GM21576 (cell line): ENCODE data around the gene KIF20B.
A peak's percentile ranks its signal among the peaks of the same experiment; 100 is the strongest.
"Not testable (repeated sequence)": the region's sequence is repeated elsewhere in the genome, so short reads cannot be mapped to it uniquely, and the experiment has no call there.

Experiments used
- ATAC-seq: cut with Tn5 transposase; IDR thresholded peaks from one replicate; pipeline ENCODE4 v1.9.1; 2021; ENCODE audit warnings: mild to moderate bottlenecking, moderate library complexity; ENCODE audit not compliant: unreplicated experiment

KIF20B gene

GRCh38 chr10:89776665-89777064 lies 75.3 kb downstream of the KIF20B start:
- ATAC-seq, result no peak

GRCh38 chr10:89782470-89782869 lies 81.1 kb downstream of the KIF20B start:
- no peak for ATAC-seq

- no peak for ATAC-seq
These were observed 82.0 kb downstream of the KIF20B start for GRCh38 chr10:89783406-89783805.

GRCh38 chr10:89785095-89785494 lies 83.7 kb downstream of the KIF20B start:
- ATAC-seq, result no peak

- ATAC-seq, result no peak
These were observed 87.9 kb downstream of the KIF20B start for GRCh38 chr10:89789188-89789877.

GRCh38 chr10:89792187-89792586 lies 90.8 kb downstream of the KIF20B start:
- ATAC-seq, result no peak

GRCh38 chr10:89793649-89794254 lies 92.4 kb downstream of the KIF20B start:
- ATAC-seq, result no peak

- ATAC-seq, result no peak
These were observed 94.5 kb downstream of the KIF20B start for GRCh38 chr10:89795840-89796239.

GRCh38 chr10:89798092-89798491 lies 96.7 kb downstream of the KIF20B start:
- no peak for ATAC-seq

- no peak for ATAC-seq
These were observed 98.2 kb downstream of the KIF20B start for GRCh38 chr10:89799573-89799972.

- peak; percentile 91 for ATAC-seq
These were observed 104.2 kb downstream of the KIF20B start for GRCh38 chr10:89805599-89806013.

- ATAC-seq, result no peak
These were observed 107.5 kb downstream of the KIF20B start for GRCh38 chr10:89808842-89809241.

- no peak for ATAC-seq
These were observed 108.4 kb downstream of the KIF20B start for GRCh38 chr10:89809766-89810165.

GRCh38 chr10:89810908-89811525 lies 109.6 kb downstream of the KIF20B start:
- ATAC-seq, result no peak

GRCh38 chr10:89813546-89813945 lies 112.2 kb downstream of the KIF20B start:
- ATAC-seq, result no peak

- no peak for ATAC-seq
These were observed 112.9 kb downstream of the KIF20B start for GRCh38 chr10:89814278-89814677.

GRCh38 chr10:89815049-89815853 lies 113.9 kb downstream of the KIF20B start:
- no peak for ATAC-seq

GRCh38 chr10:89819008-89819407 lies 117.6 kb downstream of the KIF20B start:
- ATAC-seq, result not testable (repeated sequence)
